Coronary artery (tissue), 2 donors: ENCODE results near the gene MRPL1.
"Not testable (repeated sequence)": the region's sequence is repeated elsewhere in the genome, so short reads cannot be mapped to it uniquely, and the experiment has no call there.

Experiments
- DNase-seq: peaks from one replicate; pipeline ENCODE4 v3.0.0-alpha.2; 2017; ENCODE audit warnings: low spot score
- H3K27ac ChIP-seq, 2 donors: fragments of 200-600 bp; sonication (generic); one replicate each; pipeline ENCODE4 v1.5.1; 2016 to 2019
- H3K4me3 ChIP-seq: fragments of 200-600 bp; sonication (generic); 2 replicates; pipeline ENCODE4 v1.5.1; 2016; ENCODE audit warnings: mild to moderate bottlenecking, moderate library complexity
- CTCF ChIP-seq: fragments of 200-600 bp; sonication (generic); IDR thresholded peaks from one replicate; pipeline ENCODE4 v1.5.1; 2019; ENCODE audit warnings: antibody characterized with exemption

The MRPL1 gene

GRCh38 chr4:77849278-77849965, 13.2 kb upstream of the MRPL1 start:
- no peak for TF ChIP-seq CTCF
- DNase-seq = no peak
- no peak overlapping the region for H3K4me3 ChIP-seq
- no peak overlapping the region for H3K27ac ChIP-seq

- no peak for TF ChIP-seq CTCF
- no peak for DNase-seq
- Histone ChIP-seq H3K4me3 (no peak overlapping the region), H3K27ac (peak overlapping the region in 1 of 2 donors; percentile 31)
Observed at GRCh38 chr4:77852892-77853495, 9.6 kb upstream of the MRPL1 start.

GRCh38 chr4:77854431-77855111, 8.1 kb upstream of the MRPL1 start:
- DNase-seq = no peak
- Histone ChIP-seq H3K4me3 (no peak overlapping the region), H3K27ac (peak overlapping the region in 1 of 2 donors; percentile 49)
- TF ChIP-seq CTCF = no peak

- no peak for TF ChIP-seq CTCF
- Histone ChIP-seq H3K27ac (no peak overlapping the region), H3K4me3 (no peak overlapping the region)
- no peak for DNase-seq
Observed at GRCh38 chr4:77856152-77856551, 6.5 kb upstream of the MRPL1 start.

GRCh38 chr4:77859256-77859655, 3.4 kb upstream of the MRPL1 start:
- TF ChIP-seq CTCF = no peak
- no peak for DNase-seq
- H3K4me3 ChIP-seq = no peak overlapping the region
- H3K27ac ChIP-seq = no peak overlapping the region

GRCh38 chr4:77861495-77861894, 1.1 kb upstream of the MRPL1 start:
- peak overlapping the region; percentile 79 for H3K4me3 ChIP-seq
- peak overlapping the region; percentile 86 for H3K27ac ChIP-seq
- no peak for DNase-seq
- TF ChIP-seq CTCF = no peak

GRCh38 chr4:77863341-77863740, 711 bp downstream of the MRPL1 start:
- not testable (repeated sequence) for DNase-seq, H3K27ac ChIP-seq

More at GRCh38 chr4:77863341-77863740, 711 bp downstream of the MRPL1 start:
- H3K4me3 ChIP-seq = peak overlapping the region; percentile 79
